ENCODE results near the gene PLAGL2.
"Not testable (repeated sequence)": the region's sequence is repeated elsewhere in the genome, so short reads cannot be mapped to it uniquely, and the experiment has no call there.

Gene PLAGL2

DNA sequence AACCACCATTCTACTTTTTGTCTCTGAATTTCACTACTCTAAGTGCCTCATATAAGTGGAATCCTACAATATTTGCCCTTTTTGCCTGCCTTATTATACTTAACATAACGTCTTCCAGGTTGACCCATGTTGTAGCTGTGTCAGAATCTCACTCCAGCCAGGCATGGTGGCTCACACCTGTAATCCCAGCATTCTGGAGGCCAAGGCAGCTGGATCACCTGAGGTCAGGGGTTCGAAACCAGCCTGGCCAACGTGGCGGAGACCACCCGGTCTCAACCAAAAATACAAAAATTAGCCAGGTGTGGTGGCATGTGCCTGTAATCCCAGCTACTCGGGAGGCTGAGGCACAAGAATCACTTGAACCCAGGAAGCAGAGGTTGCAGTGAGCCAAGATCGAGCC is 29.8 kb downstream of the PLAGL2 start:
- H2AK5ac ChIP-seq (ENCODE audit: low read length); H3K79me1 ChIP-seq (ENCODE audit: low read length); H3K27ac ChIP-seq (ENCODE audit: low read depth, low read length); H3K23ac ChIP-seq (ENCODE audit: low read length); H3K4me3 ChIP-seq (ENCODE audit: low read depth, low read length); H3K79me2 ChIP-seq (ENCODE audit: control insufficient read depth, insufficient read depth, low read length, poor library complexity); H3K4me1 ChIP-seq (ENCODE audit: control insufficient read depth in 1 of 2, insufficient read depth in 2 of 2, low read length in 2 of 2); H2BK5ac ChIP-seq (ENCODE audit: low read depth, low read length, poor library complexity); H3K18ac ChIP-seq (ENCODE audit: low read length); DNase-seq; H3K9me3 ChIP-seq (ENCODE audit: insufficient read depth, low read depth, low read length); H2BK120ac ChIP-seq (ENCODE audit: insufficient read depth, low read length, poor library complexity); H2BK12ac ChIP-seq (ENCODE audit: low read length); H4K91ac ChIP-seq (ENCODE audit: low read depth, low read length); H3K4me2 ChIP-seq (ENCODE audit: low read length); H3K4ac ChIP-seq (ENCODE audit: low read depth, low read length); H4K8ac ChIP-seq (ENCODE audit: low read depth, low read length); H3K27me3 ChIP-seq (ENCODE audit: insufficient read depth, low read length); H3K14ac ChIP-seq (ENCODE audit: low read length); H3K9ac ChIP-seq (ENCODE audit: low read length); H3K36me3 ChIP-seq (ENCODE audit: control insufficient read depth in 1 of 2, insufficient read depth in 2 of 2, low read length in 2 of 2); H2AFZ ChIP-seq (ENCODE audit: insufficient read depth, low read length, poor library complexity); H4K12ac ChIP-seq (ENCODE audit: low read depth, low read length): not testable (repeated sequence)
- WGBS (ENCODE audit: extremely low coverage, insufficient coverage, insufficient read length): no CpG with 5 or more reads among the region's 7 CpGs

DNA sequence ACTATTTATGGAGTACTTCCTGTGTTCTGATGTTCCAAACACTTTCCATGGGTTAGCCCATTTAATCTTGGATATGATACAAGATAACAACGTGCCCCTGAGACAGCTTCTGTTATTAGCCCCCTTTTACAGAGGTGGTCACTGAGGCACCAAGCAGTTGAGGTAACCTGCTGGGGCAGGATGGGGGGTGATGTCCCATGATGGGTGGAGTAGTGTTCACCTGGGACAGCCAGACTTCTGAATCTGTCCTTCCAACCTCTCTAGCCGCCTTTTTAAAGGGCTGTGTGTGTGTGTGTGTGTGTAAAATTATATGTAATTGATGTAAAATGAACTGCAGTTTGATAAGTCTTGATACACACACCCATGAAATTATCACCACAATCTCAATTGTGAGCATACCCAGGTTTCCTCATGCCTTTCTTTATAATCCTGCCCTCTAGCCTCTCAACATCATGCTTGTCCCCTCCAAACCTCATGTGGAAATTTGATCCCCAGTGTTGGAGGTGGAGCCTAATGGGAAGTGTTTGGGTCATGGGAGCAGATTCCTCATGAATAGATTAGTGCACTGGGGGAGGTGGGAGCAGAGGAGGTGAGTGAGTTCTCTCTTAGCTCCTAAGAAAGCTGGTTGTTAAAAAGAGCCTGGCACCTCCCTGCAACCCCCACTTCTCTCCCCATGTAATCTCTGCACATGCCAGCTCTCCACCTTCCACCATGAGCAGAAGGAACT is 39.2 kb downstream of the PLAGL2 start:
- Histone ChIP-seq H4K12ac (ENCODE audit: low read depth, low read length) (no peak overlapping the region), H3K9ac (ENCODE audit: low read length) (no peak overlapping the region), H2AK5ac (ENCODE audit: low read length) (no peak overlapping the region), H2BK12ac (ENCODE audit: low read length) (no peak overlapping the region), H2BK5ac (ENCODE audit: low read depth, low read length, poor library complexity) (no peak overlapping the region), H3K9me3 (ENCODE audit: insufficient read depth, low read depth, low read length) (no peaks in the 10 kb centered on the region), H3K79me1 (ENCODE audit: low read length) (no peaks in the 10 kb centered on the region), H4K91ac (ENCODE audit: low read depth, low read length) (no peak overlapping the region), H3K23ac (ENCODE audit: low read length) (no peak overlapping the region), H4K8ac (ENCODE audit: low read depth, low read length) (no peak overlapping the region), H3K27ac (ENCODE audit: low read depth, low read length) (no peak overlapping the region), H3K4ac (ENCODE audit: low read depth, low read length) (no peak overlapping the region), H2BK120ac (ENCODE audit: insufficient read depth, low read length, poor library complexity) (no peak overlapping the region), H3K14ac (ENCODE audit: low read length) (no peak overlapping the region), H2AFZ (ENCODE audit: insufficient read depth, low read length, poor library complexity) (no peak overlapping the region), H3K36me3 (ENCODE audit: control insufficient read depth in 1 of 2, insufficient read depth in 2 of 2, low read length in 2 of 2) (peaks cover 28 to 30% of the 10 kb centered on the region in 2 experiments), H3K18ac (ENCODE audit: low read length) (no peak overlapping the region), H3K4me3 (ENCODE audit: low read depth, low read length) (no peak overlapping the region), H3K4me1 (ENCODE audit: control insufficient read depth in 1 of 2, insufficient read depth in 2 of 2, low read length in 2 of 2) (peaks cover 0 to 5% of the 10 kb centered on the region in 2 experiments), H3K79me2 (ENCODE audit: control insufficient read depth, insufficient read depth, low read length, poor library complexity) (no peaks in the 10 kb centered on the region), H3K4me2 (ENCODE audit: low read length) (no peak overlapping the region), H3K27me3 (ENCODE audit: insufficient read depth, low read length) (no peaks in the 10 kb centered on the region)
- no peak for DNase-seq
- WGBS (ENCODE audit: extremely low coverage, insufficient coverage, insufficient read length): no CpG with 5 or more reads among the region's 2 CpGs

DNA sequence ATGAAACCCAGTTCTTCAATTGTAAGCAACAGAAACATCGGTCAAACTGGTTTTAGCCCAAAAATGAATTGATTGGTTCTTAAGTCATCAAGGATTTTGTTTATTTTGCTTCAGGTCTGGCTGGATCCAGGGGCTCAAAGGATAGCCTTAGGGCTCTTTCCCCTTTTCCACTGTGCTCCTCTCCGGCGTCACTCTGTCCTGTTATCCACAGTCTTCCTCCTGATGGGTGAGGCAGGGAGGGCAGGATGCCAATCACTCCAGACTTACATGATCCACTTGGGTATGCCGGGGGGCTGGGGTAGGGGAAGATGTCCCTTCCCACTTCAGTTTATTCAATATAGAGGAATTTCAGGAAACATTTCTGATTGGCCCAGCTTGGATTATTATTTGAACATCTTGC is 40.0 kb downstream of the PLAGL2 start:
- H2BK12ac ChIP-seq (ENCODE audit: low read length): no peak overlapping the region
- H3K27ac ChIP-seq (ENCODE audit: low read depth, low read length): no peak overlapping the region
- no peak overlapping the region for H3K4me3 ChIP-seq (ENCODE audit: low read depth, low read length)
- no peak overlapping the region for H3K4ac ChIP-seq (ENCODE audit: low read depth, low read length)
- H4K91ac ChIP-seq (ENCODE audit: low read depth, low read length): no peak overlapping the region
- H3K4me2 ChIP-seq (ENCODE audit: low read length): no peak overlapping the region
- no peak overlapping the region for H4K12ac ChIP-seq (ENCODE audit: low read depth, low read length)
- WGBS (ENCODE audit: extremely low coverage, insufficient coverage, insufficient read length): no CpG with 5 or more reads among the region's 4 CpGs
- H3K9me3 ChIP-seq (ENCODE audit: insufficient read depth, low read depth, low read length): no peaks in the 10 kb centered on the region
- no peaks in the 10 kb centered on the region for H3K79me1 ChIP-seq (ENCODE audit: low read length)
- H3K9ac ChIP-seq (ENCODE audit: low read length): no peak overlapping the region
- peaks cover 32 to 34% of the 10 kb centered on the region in 2 experiments for H3K36me3 ChIP-seq (ENCODE audit: control insufficient read depth in 1 of 2, insufficient read depth in 2 of 2, low read length in 2 of 2)
- no peak overlapping the region for H3K14ac ChIP-seq (ENCODE audit: low read length)
- no peak overlapping the region for H2AFZ ChIP-seq (ENCODE audit: insufficient read depth, low read length, poor library complexity)
- H3K18ac ChIP-seq (ENCODE audit: low read length): no peak overlapping the region
- H2AK5ac ChIP-seq (ENCODE audit: low read length): no peak overlapping the region
- H2BK5ac ChIP-seq (ENCODE audit: low read depth, low read length, poor library complexity): no peak overlapping the region
- no peaks in the 10 kb centered on the region for H3K79me2 ChIP-seq (ENCODE audit: control insufficient read depth, insufficient read depth, low read length, poor library complexity)
- H3K23ac ChIP-seq (ENCODE audit: low read length): no peak overlapping the region
- H3K4me1 ChIP-seq (ENCODE audit: control insufficient read depth in 1 of 2, insufficient read depth in 2 of 2, low read length in 2 of 2): peaks cover 0 to 5% of the 10 kb centered on the region in 2 experiments
- no peak overlapping the region for H4K8ac ChIP-seq (ENCODE audit: low read depth, low read length)
- no peak for DNase-seq
- no peaks in the 10 kb centered on the region for H3K27me3 ChIP-seq (ENCODE audit: insufficient read depth, low read length)
- no peak overlapping the region for H2BK120ac ChIP-seq (ENCODE audit: insufficient read depth, low read length, poor library complexity)

DNA sequence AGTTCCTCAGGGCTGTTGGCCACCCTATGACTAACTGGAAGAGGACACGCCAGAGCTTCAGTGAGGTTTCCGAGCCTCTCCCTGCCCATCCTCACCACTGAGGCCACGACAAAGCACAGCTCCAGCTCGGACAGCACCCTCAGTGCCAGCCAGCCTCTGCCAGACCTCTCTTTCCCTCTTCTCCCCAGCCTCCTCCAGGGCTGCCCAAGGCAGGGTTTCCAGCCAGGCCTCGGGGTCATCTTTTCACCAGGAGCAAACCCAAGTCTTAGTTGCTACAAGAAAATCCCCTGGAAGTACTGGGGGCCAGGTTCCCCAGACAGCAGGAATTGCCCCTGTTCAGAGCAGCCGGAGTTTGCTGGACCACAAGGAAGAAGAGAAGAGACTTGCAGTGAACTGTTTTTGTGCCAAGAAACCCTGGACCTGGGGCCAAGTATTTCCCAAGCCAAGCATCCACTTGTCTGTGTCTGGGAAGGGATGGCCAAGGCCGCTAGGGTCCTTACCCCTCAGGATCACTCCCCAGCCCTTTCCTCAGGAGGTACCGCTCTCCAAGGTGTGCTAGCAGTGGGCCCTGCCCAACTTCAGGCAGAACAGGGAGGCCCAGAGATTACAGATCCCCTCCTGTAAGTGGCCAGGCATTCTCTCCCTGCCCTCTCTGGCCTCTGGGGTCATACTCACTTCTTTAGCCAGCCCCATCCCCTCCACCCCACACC is 41.6 kb downstream of the PLAGL2 start:
- H4K8ac ChIP-seq (ENCODE audit: low read depth, low read length): no peak overlapping the region
- no peak overlapping the region for H3K27ac ChIP-seq (ENCODE audit: low read depth, low read length)
- H3K36me3 ChIP-seq (ENCODE audit: control insufficient read depth in 1 of 2, insufficient read depth in 2 of 2, low read length in 2 of 2): peaks cover 40 to 49% of the 10 kb centered on the region in 2 experiments
- H4K91ac ChIP-seq (ENCODE audit: low read depth, low read length): no peak overlapping the region
- no peak overlapping the region for H2BK120ac ChIP-seq (ENCODE audit: insufficient read depth, low read length, poor library complexity)
- H3K4me1 ChIP-seq (ENCODE audit: control insufficient read depth in 1 of 2, insufficient read depth in 2 of 2, low read length in 2 of 2): peaks cover 0 to 5% of the 10 kb centered on the region in 2 experiments
- H3K18ac ChIP-seq (ENCODE audit: low read length): no peak overlapping the region
- H3K9me3 ChIP-seq (ENCODE audit: insufficient read depth, low read depth, low read length): no peaks in the 10 kb centered on the region
- H2AK5ac ChIP-seq (ENCODE audit: low read length): no peak overlapping the region
- no peak overlapping the region for H3K14ac ChIP-seq (ENCODE audit: low read length)
- H3K79me1 ChIP-seq (ENCODE audit: low read length): no peaks in the 10 kb centered on the region
- H2AFZ ChIP-seq (ENCODE audit: insufficient read depth, low read length, poor library complexity): no peak overlapping the region
- H2BK5ac ChIP-seq (ENCODE audit: low read depth, low read length, poor library complexity): no peak overlapping the region
- no CpG with 5 or more reads among the region's 8 CpGs for whole genome bisulfite sequencing (ENCODE audit: extremely low coverage, insufficient coverage, insufficient read length)
- H3K4me3 ChIP-seq (ENCODE audit: low read depth, low read length): no peak overlapping the region
- no peak for DNase-seq
- no peak overlapping the region for H3K4ac ChIP-seq (ENCODE audit: low read depth, low read length)
- no peak overlapping the region for H2BK12ac ChIP-seq (ENCODE audit: low read length)
- H3K9ac ChIP-seq (ENCODE audit: low read length): no peak overlapping the region
- H3K79me2 ChIP-seq (ENCODE audit: control insufficient read depth, insufficient read depth, low read length, poor library complexity): no peaks in the 10 kb centered on the region
- H3K23ac ChIP-seq (ENCODE audit: low read length): no peak overlapping the region
- no peak overlapping the region for H4K12ac ChIP-seq (ENCODE audit: low read depth, low read length)
- no peaks in the 10 kb centered on the region for H3K27me3 ChIP-seq (ENCODE audit: insufficient read depth, low read length)
- H3K4me2 ChIP-seq (ENCODE audit: low read length): no peak overlapping the region

Data from trophoblast cell (in vitro differentiated cells and primary cell).